C4-2B (cell line): Measurements from ENCODE around the gene RNF11.

Experiments
- CTCF ChIP-seq: fragments of 450-650 bp; conservative IDR thresholded peaks from 2 replicates; pipeline ENCODE4 v1.5.1; 2017; ENCODE audit warnings: mild to moderate bottlenecking
- ZFX ChIP-seq: fragments of 450-650 bp; IDR thresholded peaks from 2 replicates; pipeline ENCODE4 v1.6.1; 2017

GRCh38 chr1:51287966-51288365 lies 51.9 kb downstream of the RNF11 start:
- TF ChIP-seq CTCF (no peak), ZFX (no peak)
